Uterine smooth muscle cell (primary cell): ENCODE results near the gene HLA-DRB5. TPM values are rescaled to one million over a fixed set of nuclear protein-coding genes. Genes with fewer than 3 reads are reported as not detected.

ENCODE experiments used
- total RNA-seq: library from RNA; depleted of rRNA; stranded (reverse); fragments of >200 nt; gene quantifications from 2 replicates; pipeline ENCODE4 v1.2.3, GENCODE V29; 2014

HLA-DRB5 gene
- not detected in 2 replicates for total RNA-seq

DNA sequence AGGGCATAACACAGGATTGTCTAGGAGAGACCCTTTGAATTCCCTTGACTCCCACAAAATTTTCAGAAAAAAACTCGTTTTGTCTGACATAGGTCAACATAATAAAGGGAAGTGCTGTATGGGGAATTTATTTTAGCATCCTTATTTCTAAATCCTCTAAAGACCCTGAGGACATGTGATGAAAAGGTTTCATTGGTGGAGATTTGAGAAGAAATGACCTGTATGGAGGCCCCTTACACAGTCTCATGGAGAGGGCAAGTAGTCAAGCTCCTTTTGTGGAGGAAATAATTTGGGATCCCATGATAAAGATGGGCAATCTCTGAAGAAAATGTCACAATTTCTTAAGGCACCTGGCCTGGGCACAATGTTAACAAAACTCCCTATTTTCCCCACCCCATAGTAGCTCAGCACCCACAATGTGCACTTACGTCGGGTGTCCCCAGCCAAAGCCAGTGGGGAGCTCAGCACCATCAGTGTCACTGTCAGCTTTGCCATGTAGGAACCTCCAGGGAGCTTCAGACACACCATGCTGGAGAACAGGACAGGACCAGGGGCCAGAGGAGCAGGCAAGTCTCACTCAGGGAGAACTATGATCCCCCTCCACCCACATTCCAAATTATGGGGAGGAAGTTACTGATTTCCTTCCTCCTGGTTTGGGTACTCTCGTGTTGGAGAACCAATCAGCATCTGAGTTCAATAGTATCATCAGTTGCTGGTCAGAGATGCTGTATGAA, at the start of gene HLA-DRB5:
TSS of gene HLA-DRB5 (minus strand) at position 591 of the 734 bp plus-strand sequence. CDS start at position 528, 63 bp downstream.

Other genes with a start within 250 kb of the HLA-DRB5 start
- under 0.01 TPM in 1 of 2 replicates, not detected in the other for gene TSBP1, start 158.4 kb downstream of the HLA-DRB5 start, total RNA-seq
- gene BTNL2, start 123.1 kb downstream of the HLA-DRB5 start, total RNA-seq = not detected in 2 replicates
- gene HLA-DRA, start 90.4 kb downstream of the HLA-DRB5 start, total RNA-seq = not detected in 2 replicates
- gene HLA-DRB1, start 59.6 kb upstream of the HLA-DRB5 start, total RNA-seq = not detected in 2 replicates
- gene HLA-DQA1, start 107.1 kb upstream of the HLA-DRB5 start, total RNA-seq = not detected in 2 replicates
- gene HLA-DQB1, start 136.4 kb upstream of the HLA-DRB5 start, total RNA-seq = not detected in 2 replicates
- gene HLA-DQA2, start 211.1 kb upstream of the HLA-DRB5 start, total RNA-seq = not detected in 2 replicates
- not detected in 2 replicates for gene HLA-DQB2, start 233.2 kb upstream of the HLA-DRB5 start, total RNA-seq